B cell (primary cell): ENCODE measurements around the gene EXOC3.

Source experiments
- CTCF ChIP-seq: fragments of 200-600 bp; IDR thresholded peaks from one replicate; pipeline ENCODE4 v1.8.0; 2022; ENCODE audit warnings: antibody characterized with exemption, mild to moderate bottlenecking
- EZH2 ChIP-seq: IDR thresholded peaks from 2 replicates; pipeline ENCODE4 v1.6.1; 2012; ENCODE audit warnings: borderline replicate concordance, low read depth, mild to moderate bottlenecking, moderate library complexity, low read length; ENCODE audit not compliant: insufficient read depth, poor library complexity, severe bottlenecking

DNA sequence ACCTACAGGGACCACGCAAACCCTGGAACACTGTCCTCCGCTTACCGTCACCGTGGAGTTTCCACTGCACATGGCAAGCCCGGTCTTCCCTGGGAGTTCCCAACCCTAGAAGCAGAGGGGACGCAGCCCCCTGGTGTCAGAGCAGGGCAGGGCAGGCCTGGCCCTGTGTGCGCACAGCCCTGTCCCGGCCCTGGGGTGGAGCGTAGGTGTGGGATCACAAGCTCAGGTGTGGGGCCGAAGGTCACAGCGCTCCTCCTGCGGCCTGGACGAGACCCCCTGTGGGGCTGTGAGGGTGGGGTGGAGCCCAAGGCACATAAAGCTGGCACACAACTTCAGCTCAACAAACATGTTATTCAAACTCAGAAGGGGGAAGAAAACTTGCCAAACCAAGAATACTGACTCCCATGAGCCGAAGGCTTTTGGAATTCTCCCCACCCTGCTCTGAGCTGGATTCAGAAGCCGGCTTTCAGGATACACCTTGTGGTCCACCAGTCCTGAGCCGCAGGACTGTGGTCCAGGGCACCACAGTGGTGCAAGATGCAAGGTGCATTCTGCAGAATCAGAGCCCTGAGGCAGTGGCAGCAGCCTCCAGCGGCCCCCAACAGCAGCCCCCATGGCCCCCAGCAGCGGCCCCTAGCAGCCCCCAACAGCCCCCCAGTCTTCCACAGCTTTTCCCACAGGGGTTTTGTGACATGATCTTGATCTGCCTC is 11.8 kb upstream of the EXOC3 start:
- TF ChIP-seq CTCF (peak; percentile 67), EZH2 (no peak)
